ENCODE results near the gene FXYD7. TPM values are rescaled to one million over a fixed set of nuclear protein-coding genes. Genes with fewer than 3 reads are reported as not detected.

The FXYD7 gene
- total RNA-seq, 2 experiments from 2014 or later = 15.3 to 15.6 TPM

- no peaks in the 10 kb centered on the region for H3K36me3 Mint-ChIP-seq (ENCODE audit: low read depth)
- CTCF ChIA-PET = no interaction called here
- intact Hi-C loops (cut with DNase I, micrococcal nuclease) = no loop called here
Measured at GRCh38 chr19:35132254-35132653, 10.8 kb upstream of the FXYD7 start.

GRCh38 chr19:35133826-35134225, 9.2 kb upstream of the FXYD7 start:
- CTCF ChIA-PET = no interaction called here
- H3K27me3 Mint-ChIP-seq = no peaks in the 10 kb centered on the region
- Histone ChIP-seq H3K4me1 (ENCODE audit: insufficient read depth, low read length) (peaks cover 11% of the 10 kb centered on the region), H3K36me3 (ENCODE audit: insufficient read depth, low read length) (no peaks in the 10 kb centered on the region), H3K4me3 (ENCODE audit: low read length) (no peak overlapping the region), H3K9me3 (ENCODE audit: control insufficient read depth in 1 of 2, insufficient read depth in 1 of 2, low read length in 2 of 2) (no peaks in the 10 kb centered on the region), H3K27me3 (ENCODE audit: control insufficient read depth in 1 of 2, insufficient read depth in 2 of 2, low read length in 2 of 2) (no peaks in the 10 kb centered on the region), H3K27ac (ENCODE audit: low read depth in 1 of 2, low read length in 2 of 2) (no peak overlapping the region)
- H3K36me3 Mint-ChIP-seq (ENCODE audit: low read depth) = no peaks in the 10 kb centered on the region
- no peaks in the 10 kb centered on the region for H3K9me3 Mint-ChIP-seq
- no peak overlapping the region for H3K27ac Mint-ChIP-seq
- ATAC-seq (ENCODE audit: poor library complexity) = no peak
- H3K4me1 Mint-ChIP-seq (ENCODE audit: low read depth) = peaks cover 6% of the 10 kb centered on the region
- DNase-seq = no peak
- intact Hi-C loops (cut with DNase I, micrococcal nuclease) = loop anchor here in 1 of 2 experiments (2.0 kb wide), 1 partner anchor 19 kb away; the partner anchor contains the start of gene FXYD3
- POLR2A ChIA-PET = no interaction called here
- no peak for TF ChIP-seq CTCF (IDR thresholded peaks at IDR 0.05)
- no peak overlapping the region for H3K4me3 Mint-ChIP-seq

More at GRCh38 chr19:35132254-35132653, 10.8 kb upstream of the FXYD7 start:
- TF ChIP-seq CTCF (IDR thresholded peaks at IDR 0.05) = no peak
- Mint-ChIP-seq H3K4me3 (no peak overlapping the region), H3K27ac (no peak overlapping the region), H3K9me3 (no peaks in the 10 kb centered on the region), H3K4me1 (ENCODE audit: low read depth) (peaks cover 6% of the 10 kb centered on the region), H3K27me3 (no peaks in the 10 kb centered on the region)
- POLR2A ChIA-PET = no interaction called here
- no peak overlapping the region for H3K4me3 ChIP-seq (ENCODE audit: low read length)
- peaks cover 11% of the 10 kb centered on the region for H3K4me1 ChIP-seq (ENCODE audit: insufficient read depth, low read length)
- ATAC-seq (ENCODE audit: poor library complexity) (no peak), DNase-seq (no peak)
- no peaks in the 10 kb centered on the region for H3K9me3 ChIP-seq (ENCODE audit: control insufficient read depth in 1 of 2, insufficient read depth in 1 of 2, low read length in 2 of 2)
- H3K27ac ChIP-seq (ENCODE audit: low read depth in 1 of 2, low read length in 2 of 2) = no peak overlapping the region
- no peaks in the 10 kb centered on the region for H3K27me3 ChIP-seq (ENCODE audit: control insufficient read depth in 1 of 2, insufficient read depth in 2 of 2, low read length in 2 of 2)
- H3K36me3 ChIP-seq (ENCODE audit: insufficient read depth, low read length) = no peaks in the 10 kb centered on the region

GRCh38 chr19:35134601-35135242, 8.3 kb upstream of the FXYD7 start, which contains the start of gene LGI4:
LGI4 (minus strand) TSS chr19:35135059; CDS start chr19:35134680, 379 bp downstream.
- Histone ChIP-seq H3K4me3 (ENCODE audit: low read length) (no peak within 1 kb of the TSS), H3K9me3 (ENCODE audit: control insufficient read depth in 1 of 2, insufficient read depth in 1 of 2, low read length in 2 of 2) (no peaks in the 10 kb centered on the region), H3K4me1 (ENCODE audit: insufficient read depth, low read length) (peaks cover 11% of the 10 kb centered on the region), H3K27me3 (ENCODE audit: control insufficient read depth in 1 of 2, insufficient read depth in 2 of 2, low read length in 2 of 2) (no peaks in the 10 kb centered on the region), H3K36me3 (ENCODE audit: insufficient read depth, low read length) (no peaks in the 10 kb centered on the region), H3K27ac (ENCODE audit: low read depth in 1 of 2, low read length in 2 of 2) (no peak within 1 kb of the TSS)
- Mint-ChIP-seq H3K36me3 (ENCODE audit: low read depth) (no peaks in the 10 kb centered on the region), H3K4me1 (ENCODE audit: low read depth) (peaks cover 6% of the 10 kb centered on the region), H3K4me3 (no peak within 1 kb of the TSS), H3K9me3 (no peaks in the 10 kb centered on the region), H3K27me3 (no peaks in the 10 kb centered on the region), H3K27ac (peak within 1 kb of the TSS; percentile 13)
- ATAC-seq (ENCODE audit: poor library complexity) = no peak
- intact Hi-C loops (cut with DNase I, micrococcal nuclease) = loop anchor here in 1 of 2 experiments (2.0 kb wide), 1 partner anchor 20 kb away; the partner anchor contains the start of gene FXYD3
- ChIA-PET CTCF (interaction anchor here (0.7 to 2.2 kb wide), 4 partner anchors 22 to 376 kb away, joined by 3 to 10 read pairs (median 4); no protein-coding TSS in a partner anchor), POLR2A (no interaction called here)
- no peak for TF ChIP-seq CTCF (IDR thresholded peaks at IDR 0.05)
- no peak for DNase-seq

All from CD4-positive, alpha-beta T cell (primary cell).